ENCODE results near the gene MFRP. TPM values are rescaled to one million over a fixed set of nuclear protein-coding genes. Genes with fewer than 3 reads are reported as not detected.

MFRP gene
- total RNA-seq, 2 donors from 2014 or later, result 0.27 TPM; not detected in 1

DNA sequence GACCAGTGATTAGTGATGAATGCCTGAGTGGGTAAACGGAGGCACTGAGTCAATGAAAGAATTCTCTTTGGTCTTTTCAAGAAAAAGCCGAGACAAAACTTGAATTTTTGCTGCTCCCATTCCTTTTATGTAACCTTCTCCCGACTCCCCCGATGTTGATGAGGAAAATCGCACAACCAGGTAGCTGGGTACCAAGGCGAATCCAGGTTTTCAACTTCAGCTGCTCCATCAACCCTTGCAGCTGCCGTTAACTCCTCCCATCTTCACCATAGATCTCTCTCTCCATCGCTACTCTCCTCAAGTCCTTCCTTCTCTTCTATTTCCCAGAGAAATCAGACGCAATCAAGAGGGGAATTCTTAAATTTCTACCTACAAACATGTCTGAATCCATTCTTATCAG is 35.6 kb upstream of the MFRP start:
- no peak overlapping the region for H3K27ac ChIP-seq
- H3K27me3 ChIP-seq (replicated peaks; ENCODE audit: insufficient read depth), result no peaks in the 10 kb centered on the region
- no peak for TF ChIP-seq CTCF (IDR thresholded peaks at IDR 0.05)
- peak overlapping the region; percentile 69 for H3K4me3 ChIP-seq
- no peaks in the 10 kb centered on the region for H3K36me3 ChIP-seq
- no peaks in the 10 kb centered on the region for H3K9me3 ChIP-seq
- no peak for ATAC-seq (ENCODE audit: insufficient number of reproducible peaks, low FRiP score, low read depth)
- DNase-seq (ENCODE audit: low spot score), result no peak
- peaks cover 5 to 16% of the 10 kb centered on the region in 2 donors for H3K4me1 ChIP-seq (ENCODE audit: control insufficient read depth in 1 of 2, low read depth in 2 of 2)

- H3K27ac ChIP-seq, result no peak within 1 kb of the TSS
- peak; percentile 92 for DNase-seq (ENCODE audit: low spot score)
- peak; percentile 90 for TF ChIP-seq CTCF (IDR thresholded peaks at IDR 0.05)
- H3K27me3 ChIP-seq (replicated peaks; ENCODE audit: insufficient read depth), result no peaks in the 10 kb centered on the region
- peak; percentile 97 for ATAC-seq (ENCODE audit: insufficient number of reproducible peaks, low FRiP score, low read depth)
- H3K36me3 ChIP-seq, result no peaks in the 10 kb centered on the region
- no peaks in the 10 kb centered on the region for H3K9me3 ChIP-seq
- H3K4me3 ChIP-seq, result peak within 1 kb of the TSS; percentile 69
- peaks cover 5 to 19% of the 10 kb centered on the region in 2 donors for H3K4me1 ChIP-seq (ENCODE audit: control insufficient read depth in 1 of 2, low read depth in 2 of 2)
These were observed 34.9 kb upstream of the MFRP start, which contains the start of gene USP2 for GRCh38 chr11:119381181-119381988. Gene USP2 (minus strand): TSS chr11:119381690. CDS start chr11:119373480, 8,210 bp downstream.

- ATAC-seq (ENCODE audit: insufficient number of reproducible peaks, low FRiP score, low read depth) (no peak), DNase-seq (ENCODE audit: low spot score) (no peak)
- Histone ChIP-seq H3K36me3 (no peaks in the 10 kb centered on the region), H3K4me1 (ENCODE audit: control insufficient read depth in 1 of 2, low read depth in 2 of 2) (peaks cover 8 to 25% of the 10 kb centered on the region in 2 donors), H3K9me3 (no peaks in the 10 kb centered on the region), H3K4me3 (peak overlapping the region; percentile 69), H3K27me3 (replicated peaks; ENCODE audit: insufficient read depth) (no peaks in the 10 kb centered on the region), H3K27ac (no peak overlapping the region)
- no peak for TF ChIP-seq CTCF (IDR thresholded peaks at IDR 0.05)
These were observed 34.3 kb upstream of the MFRP start for GRCh38 chr11:119380827-119381180.

DNA sequence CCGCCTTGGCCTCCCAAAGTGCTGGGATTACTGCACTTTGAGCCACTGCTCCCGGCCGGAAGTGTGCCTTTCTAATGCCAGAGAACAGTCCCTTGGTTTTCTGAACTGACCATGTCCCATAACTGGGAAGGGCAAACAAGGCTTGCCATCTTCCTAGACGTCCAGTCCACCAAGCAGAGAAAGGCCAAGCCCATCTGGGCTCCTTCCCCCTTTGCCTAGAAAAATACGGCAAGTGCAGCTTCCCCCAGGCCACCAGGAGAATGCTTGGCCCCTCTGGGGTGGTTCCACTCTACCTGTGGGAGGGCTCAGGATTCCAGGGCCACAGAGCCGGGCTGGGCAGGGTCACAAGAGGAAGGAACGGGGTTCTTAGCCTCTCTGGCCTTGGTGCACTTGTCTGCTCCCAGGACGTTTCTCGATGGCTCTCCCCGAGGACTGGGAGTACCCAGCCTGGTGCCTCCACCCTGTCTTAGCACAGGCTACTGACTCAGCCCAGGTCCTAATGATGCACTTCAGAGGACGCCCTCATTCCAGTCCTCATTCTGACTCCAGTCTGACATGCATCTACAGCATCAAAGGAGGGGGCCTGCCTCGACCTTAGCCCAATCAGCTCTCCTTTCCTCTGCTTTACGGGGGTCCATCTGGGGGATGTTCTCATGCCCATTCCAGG is 33.8 kb upstream of the MFRP start:
- Histone ChIP-seq H3K27ac (no peak overlapping the region), H3K36me3 (no peaks in the 10 kb centered on the region), H3K4me1 (ENCODE audit: control insufficient read depth in 1 of 2, low read depth in 2 of 2) (peaks cover 10 to 30% of the 10 kb centered on the region in 2 donors), H3K9me3 (no peaks in the 10 kb centered on the region), H3K27me3 (replicated peaks; ENCODE audit: insufficient read depth) (no peaks in the 10 kb centered on the region), H3K4me3 (no peak overlapping the region)
- ATAC-seq (ENCODE audit: insufficient number of reproducible peaks, low FRiP score, low read depth) (no peak), DNase-seq (ENCODE audit: low spot score) (no peak)
- no peak for TF ChIP-seq CTCF (IDR thresholded peaks at IDR 0.05)

DNA sequence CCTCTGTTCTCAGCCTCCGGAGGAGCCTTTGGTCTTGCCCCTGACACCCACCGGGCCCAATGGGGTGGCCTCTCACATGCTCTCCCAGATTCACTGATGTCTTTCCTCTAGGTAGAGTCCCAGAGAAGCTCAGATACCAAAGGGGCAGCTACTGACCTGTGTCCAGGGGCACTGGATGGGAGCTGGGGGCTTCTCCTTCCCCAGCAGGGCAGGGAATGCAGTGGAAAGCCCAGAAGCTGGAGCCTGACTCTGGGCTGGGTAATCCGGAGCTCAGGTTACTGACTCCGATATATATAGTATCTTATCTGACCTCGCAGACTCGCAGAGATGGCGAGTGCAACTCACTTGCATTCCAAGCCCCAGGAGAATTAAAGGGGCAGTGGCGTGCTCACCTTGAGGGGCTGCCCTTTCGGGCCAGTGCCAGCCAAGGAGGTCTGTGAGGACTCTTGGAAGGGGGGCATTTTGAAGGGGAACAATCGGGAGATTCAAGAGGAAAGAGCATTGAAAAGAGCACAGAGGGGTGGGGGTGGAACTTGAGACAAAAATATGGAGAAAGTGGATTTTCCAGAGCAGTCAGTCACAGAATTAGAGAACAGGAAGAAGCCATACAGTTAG is 32.5 kb upstream of the MFRP start:
- Histone ChIP-seq H3K27ac (no peak overlapping the region), H3K4me1 (ENCODE audit: control insufficient read depth in 1 of 2, low read depth in 2 of 2) (peaks cover 12 to 36% of the 10 kb centered on the region in 2 donors), H3K36me3 (no peaks in the 10 kb centered on the region), H3K9me3 (no peaks in the 10 kb centered on the region), H3K27me3 (replicated peaks; ENCODE audit: insufficient read depth) (no peaks in the 10 kb centered on the region), H3K4me3 (no peak overlapping the region)
- TF ChIP-seq CTCF (IDR thresholded peaks at IDR 0.05), result no peak
- DNase-seq (ENCODE audit: low spot score) (no peak), ATAC-seq (ENCODE audit: insufficient number of reproducible peaks, low FRiP score, low read depth) (no peak)
